HG03097 (cell line): Measurements from ENCODE around the gene KLHL17.
"Not testable (repeated sequence)": the region's sequence is repeated elsewhere in the genome, so short reads cannot be mapped to it uniquely, and the experiment has no call there.

Source experiments
- ATAC-seq: cut with Tn5 transposase; IDR thresholded peaks from one replicate; pipeline ENCODE4 v1.9.1; 2021; ENCODE audit not compliant: unreplicated experiment, low FRiP score

Gene KLHL17

DNA sequence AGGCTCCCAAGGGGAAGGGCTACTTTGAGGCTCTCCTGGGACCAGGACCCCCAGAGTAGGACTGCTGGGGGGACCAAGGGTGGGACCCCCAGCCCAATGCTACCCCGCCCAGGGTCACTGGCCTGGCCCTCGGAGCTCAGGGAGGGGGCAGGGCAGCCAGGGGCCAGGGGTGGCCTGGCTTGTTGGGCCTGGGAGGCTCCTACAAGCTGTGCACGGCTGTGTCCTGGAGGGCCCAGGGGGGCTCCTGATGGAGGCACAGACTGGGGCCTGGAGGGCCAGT lies 37.3 kb downstream of the KLHL17 start:
- ATAC-seq = no peak

DNA sequence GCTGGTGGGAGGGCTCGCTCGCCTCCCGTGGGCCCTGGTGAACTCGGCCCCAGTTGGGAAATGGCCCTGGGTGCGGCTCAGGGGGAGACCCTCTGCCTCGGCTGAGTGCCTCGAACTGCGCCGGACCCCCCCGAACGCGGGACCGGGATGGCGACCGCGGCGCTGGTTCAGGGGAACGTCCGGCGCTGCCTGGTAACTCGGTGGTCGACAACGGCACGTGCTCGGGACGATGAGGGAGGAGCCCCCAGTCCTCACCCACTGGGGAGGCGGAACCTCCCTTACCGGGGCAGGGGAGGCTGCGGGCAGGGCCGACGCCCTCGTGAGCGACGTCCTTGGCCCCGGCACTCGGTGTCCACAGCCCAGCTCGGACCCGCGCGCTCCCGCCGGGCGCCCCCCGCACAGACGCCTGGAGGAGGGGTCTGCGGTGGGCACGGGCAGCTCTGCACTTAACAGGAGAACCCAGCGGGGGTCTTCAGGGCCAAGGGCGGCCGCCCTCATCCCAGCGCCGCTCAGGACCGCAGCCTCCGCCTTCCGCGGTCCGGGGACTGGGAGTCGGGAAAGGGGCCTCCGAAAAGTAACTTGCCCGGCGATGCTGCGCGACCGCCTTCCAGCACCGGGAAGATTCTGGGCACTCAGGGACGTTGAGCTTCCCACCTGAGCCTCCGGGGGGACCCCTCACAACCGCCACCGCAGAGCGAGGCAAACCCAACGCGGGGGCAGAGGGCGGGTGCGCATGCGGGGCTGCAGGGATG lies 37.8 kb downstream of the KLHL17 start:
- no peak for ATAC-seq

DNA sequence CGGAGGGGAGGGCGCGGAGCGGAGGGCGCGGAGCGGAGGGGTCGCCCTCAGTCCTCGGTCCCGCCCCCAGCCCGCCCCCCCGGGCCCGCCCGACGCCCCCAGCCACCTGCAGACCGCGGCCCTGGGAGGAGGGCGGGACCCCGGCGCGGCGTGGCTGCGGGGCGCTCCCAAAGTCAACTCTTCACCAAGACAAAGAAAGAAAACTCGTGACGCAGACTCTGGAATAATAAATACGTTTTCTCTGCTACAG lies 38.3 kb downstream of the KLHL17 start:
- ATAC-seq = no peak

DNA sequence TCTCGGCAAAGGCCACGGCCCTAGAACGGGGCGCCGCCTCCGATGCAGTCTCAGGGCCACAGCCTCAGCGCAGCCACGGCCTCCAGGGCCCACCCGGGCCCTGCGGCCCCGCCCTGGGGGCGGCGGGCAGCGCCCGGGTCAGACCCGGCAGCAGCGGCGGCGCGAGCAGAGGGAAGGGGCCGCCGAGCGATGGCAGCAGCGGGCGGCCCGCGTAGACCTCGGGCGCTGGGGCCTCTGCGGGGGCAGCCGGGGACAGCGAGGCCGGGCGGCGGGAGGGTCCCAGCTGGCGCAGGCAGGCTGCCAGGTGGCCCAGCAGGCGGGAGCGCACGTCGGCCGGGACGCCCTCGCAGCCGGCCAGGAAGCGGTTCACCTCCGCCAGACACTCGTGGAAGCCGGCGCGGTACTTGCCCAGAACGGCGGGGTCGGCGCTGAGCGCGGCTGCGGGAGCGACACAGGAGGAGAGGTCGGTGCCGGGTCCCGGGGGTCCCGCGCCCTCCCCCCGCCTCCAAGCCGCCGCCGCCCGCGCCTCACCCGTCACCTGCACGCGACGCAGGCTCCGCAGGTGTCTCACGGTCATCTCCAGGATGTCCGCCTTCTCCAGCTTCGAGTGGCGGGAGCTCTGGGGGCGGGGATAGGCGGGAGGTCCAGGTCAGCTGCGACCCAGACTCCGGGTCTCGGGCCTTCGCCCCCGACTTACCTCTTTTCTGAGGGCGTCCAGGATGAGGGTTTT lies 38.8 kb downstream of the KLHL17 start:
- no peak for ATAC-seq

DNA sequence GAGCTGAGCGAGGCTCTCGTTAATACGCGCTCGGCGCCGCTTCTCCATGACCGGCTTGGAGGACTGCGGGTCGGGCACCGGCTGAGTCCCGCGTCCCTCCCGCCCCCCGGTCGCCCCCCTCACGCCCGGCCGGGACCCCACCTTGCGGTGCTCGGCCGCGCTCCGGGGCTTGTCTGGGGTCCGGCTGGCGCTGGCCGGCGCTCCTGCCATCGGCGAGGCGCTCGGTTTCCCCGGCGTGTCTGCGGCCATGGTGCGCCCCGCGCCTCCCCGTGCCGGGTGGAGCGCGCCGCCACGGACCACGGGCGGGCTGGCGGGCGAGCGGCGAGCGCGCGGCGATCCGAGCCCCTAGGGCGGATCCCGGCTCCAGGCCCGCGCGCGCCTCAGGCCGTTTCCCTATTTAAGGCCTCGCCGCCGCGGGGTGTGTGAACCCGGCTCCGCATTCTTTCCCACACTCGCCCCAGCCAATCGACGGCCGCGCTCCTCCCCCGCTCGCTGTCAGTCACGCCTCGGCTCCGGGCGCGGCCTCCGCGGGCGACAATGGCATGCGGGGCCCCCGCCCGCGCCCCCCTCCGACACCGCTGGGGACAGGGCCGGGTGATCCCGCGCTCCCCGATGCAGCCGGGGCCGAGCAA lies 39.5 kb downstream of the KLHL17 start, which contains the start of gene HES4:
Gene HES4 (minus strand): TSS at position 373 of the 632 bp plus-strand sequence. CDS start 124 bp downstream, at position 249.
- ATAC-seq = no peak

DNA sequence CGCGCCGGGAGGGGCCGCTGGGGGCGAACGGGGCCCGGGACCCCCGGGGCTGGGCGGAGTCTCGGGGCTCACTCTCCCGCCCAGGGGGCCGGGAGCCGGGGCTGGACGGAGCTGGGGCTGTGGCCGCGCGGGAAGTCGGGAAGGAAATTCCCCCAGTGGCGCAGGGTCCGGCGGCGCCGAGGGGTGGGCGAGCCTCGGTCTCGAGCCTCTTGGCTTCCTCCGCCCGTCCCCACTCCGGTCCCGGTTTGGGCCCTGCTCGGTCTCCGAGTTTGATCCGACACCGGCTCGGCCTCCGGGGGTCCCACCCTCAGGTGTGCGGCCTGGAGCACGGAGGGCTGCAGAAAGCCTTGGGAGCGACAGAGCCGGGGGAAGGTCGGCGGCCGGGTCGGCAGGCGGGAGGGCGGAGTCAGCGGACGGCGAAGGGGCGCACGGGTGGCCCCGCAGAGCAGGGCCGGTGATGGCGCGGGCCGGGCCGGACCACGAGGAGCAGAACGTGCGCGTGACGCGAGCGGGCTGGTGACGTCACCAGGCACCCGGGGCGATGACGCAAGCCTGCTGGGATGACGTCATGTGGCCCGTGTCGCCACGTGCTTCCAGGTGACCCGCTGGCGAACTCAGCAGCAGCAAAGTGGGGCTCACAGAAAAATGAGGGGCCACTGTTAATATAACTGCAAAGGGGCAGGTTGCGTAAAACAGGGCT lies 40.1 kb downstream of the KLHL17 start:
- no peak for ATAC-seq

DNA sequence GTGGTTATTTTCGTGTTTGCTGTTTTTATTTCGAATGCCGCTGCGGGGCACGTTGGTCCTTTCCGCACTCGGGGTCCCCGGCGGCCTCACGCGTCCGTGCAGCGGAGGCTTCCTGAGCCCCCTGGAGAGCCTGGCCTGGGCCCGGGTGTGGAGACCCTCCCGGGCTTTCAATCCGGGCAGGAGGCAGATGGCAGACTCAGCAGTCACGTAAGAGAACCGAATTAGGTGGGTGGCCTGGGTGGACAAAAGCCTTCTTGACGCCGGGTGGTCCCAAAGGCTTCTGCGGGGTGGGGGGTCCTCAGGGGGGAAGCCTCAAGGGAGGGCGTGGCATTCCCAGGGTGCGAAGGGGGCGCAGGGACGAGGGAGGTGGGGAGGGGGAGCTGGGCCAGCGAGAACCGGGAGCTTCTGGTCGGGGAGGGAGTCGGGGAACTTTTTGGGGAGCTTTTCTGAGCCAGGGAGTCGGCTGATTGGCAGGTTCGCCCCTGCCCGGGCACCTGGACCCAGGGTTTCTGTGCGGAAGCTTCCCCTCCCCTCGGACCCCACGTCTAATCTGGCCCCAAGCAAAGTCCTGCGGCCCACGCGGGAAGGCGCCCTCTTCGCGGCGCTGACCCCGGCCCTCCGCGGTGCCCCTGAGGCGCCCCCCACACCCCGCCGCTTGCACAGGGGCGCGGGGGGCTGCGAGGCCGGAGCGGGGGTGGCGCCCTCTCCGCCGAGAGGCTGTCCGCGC lies 40.8 kb downstream of the KLHL17 start:
- no peak for ATAC-seq

DNA sequence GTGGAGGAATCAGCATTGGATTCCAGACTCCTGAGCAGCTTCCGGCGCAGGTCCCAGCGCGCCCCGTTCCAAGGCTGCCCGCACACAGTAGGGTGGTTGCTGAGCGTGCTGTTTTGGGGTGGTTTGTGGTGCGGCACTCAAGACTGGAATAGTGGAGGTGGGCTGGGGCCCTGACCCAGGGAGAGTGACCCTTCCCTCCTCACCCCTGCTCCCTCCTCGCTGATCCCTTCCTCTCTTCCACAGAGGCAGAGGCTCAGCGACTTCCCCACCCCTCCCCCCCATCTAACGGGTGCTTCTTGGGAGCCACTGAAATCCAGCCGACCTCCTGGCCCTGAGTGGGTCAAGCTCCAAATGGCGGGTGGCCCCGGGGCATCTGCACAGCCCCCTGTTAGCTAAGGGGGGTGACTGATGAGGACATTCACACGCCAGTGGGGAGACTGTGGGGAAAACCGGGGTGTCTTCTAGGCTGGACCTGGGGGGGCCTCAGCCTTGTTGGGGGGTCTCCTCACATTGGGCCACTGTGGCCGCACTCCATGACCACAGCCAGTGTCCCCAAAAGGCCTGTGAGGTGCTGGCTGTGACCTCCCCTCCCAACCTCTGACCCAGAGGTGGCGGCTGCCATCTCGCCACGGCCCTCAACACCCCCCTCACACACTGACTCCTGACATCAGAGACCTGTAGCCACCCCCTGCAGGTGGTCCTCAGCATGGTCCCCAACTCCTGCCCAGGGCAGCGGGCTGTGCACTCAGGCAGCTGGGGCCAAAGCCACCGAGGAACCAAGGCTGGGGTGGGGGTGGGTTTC lies 43.4 kb downstream of the KLHL17 start:
- ATAC-seq = no peak

DNA sequence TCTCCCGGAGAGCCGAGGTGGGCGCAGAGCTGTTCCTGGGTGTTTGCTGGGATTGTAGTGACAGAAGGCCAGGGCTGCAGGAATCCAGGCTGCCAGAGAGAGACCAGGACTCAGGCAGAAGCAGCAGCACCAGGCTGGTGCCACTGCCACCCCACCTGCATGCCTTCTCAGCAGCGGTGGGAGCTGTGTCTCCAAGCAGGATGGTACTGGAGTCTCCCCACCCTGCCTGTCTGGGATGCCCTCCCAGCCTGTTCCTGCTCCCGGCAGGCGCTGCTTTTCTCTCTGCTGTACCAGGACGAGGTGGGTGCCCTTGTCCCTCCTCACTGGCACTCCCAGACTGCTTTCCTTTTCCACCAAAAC lies 44.0 kb downstream of the KLHL17 start:
- ATAC-seq = no peak

DNA sequence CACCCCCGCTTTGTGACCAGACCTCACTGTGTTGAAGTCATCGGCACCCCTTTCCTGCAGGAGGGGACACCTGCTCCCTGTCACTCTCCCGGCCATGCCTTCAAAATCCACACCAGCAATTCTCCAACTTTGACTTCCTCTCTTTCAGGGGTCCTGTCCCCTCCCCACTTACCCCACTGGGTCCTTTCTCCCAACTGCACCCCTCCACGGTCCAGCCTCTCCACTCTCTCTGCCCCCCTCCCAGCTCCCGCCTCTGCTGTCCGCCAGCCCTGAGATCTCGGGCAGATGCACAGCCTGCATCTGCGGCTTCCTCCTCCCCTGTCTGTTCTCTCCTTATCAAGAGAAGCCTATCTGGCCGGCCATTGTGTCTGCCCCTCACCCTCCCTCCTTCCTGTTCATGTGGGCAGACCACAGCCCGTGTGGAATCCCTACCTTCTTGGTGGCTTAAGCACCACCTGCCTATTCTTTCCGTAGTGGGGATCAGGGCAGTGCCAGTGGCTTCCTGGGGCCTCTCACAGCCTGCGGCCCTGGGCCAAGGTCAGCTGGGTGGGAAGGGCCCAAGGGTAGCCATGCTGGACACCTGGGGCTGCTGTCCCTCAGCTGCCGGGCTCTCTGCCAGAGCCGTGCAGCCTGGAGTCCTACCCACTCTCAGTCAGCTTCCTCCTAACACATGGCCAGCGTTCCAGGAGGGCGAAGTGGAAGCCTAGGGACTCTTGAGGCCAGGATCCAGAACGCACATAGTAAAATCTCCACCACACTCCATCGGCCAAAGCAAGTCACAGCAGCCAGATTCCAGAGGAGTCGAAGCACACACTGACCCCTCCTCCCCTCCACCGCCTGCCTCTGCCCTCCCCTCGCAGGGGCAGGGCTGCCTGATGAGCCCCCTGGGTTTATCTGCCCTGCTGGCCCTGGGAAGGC lies 44.7 kb downstream of the KLHL17 start:
- no peak for ATAC-seq

DNA sequence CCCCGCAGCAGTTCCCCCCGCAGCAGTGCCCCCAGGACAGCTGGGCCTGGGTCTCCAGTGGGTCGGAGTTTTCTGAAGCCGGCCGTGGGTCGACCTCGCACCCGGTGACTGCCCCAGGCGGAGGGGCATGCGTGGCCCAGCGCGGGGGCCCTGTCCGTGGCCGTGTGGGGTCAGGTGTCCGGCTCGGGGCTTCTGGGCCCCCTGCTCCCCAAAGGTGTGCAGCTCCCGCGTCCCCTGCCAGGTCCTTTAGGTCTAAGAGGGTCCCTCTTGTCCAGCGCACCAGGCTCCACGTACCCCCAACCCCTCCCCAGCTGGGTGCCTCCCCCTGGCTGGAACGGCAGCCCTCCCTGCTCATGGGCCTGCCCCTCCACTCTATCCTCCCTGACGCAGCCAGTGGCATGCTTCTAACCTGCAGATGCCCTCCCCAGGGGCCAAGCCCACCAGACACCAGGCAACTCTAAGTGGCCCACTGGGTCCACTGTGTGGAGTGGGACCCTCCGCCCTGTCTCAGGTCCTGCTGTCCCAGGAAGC lies 45.5 kb downstream of the KLHL17 start:
- ATAC-seq = no peak

DNA sequence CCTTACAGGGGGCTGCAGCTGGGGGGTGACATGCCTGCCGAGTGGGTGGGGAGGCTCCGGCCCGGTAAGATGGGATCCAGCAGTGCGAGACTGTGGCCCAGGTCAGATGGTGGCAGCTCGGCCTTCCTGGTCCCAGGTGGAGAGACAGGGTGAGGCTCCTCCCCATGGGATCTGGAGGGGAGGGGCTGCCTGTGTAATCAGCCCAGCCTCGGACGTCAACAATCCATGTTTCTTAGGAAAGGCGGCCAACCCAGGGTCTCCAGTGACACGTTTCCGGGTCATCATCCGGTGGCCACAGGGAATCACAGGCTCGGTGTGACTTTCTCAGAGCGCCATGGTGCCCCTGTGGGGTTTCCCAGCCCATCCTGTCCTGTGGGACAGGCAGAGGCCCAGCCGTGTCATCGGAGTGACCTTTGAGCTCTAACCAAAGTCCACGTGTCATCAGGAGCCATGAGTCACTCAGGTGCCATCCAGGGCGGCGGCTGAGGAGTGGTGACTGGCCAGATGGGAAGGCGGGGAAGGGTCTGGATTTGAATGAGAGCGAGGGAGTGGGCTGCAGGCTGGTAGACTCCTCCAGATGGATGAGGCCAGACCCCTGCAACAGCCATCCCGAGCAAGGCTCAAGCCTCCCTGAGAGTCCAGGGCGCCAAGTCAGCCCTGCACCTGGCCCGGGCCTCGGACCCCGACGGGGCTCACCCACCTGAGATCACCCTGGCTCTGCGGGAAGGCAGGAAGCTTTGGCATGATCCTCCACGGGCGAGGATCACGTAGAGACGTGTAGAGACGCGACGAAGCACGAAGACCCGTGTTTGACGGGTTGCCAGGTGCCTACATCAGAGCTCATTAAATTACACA lies 46.1 kb downstream of the KLHL17 start:
- ATAC-seq = no peak

DNA sequence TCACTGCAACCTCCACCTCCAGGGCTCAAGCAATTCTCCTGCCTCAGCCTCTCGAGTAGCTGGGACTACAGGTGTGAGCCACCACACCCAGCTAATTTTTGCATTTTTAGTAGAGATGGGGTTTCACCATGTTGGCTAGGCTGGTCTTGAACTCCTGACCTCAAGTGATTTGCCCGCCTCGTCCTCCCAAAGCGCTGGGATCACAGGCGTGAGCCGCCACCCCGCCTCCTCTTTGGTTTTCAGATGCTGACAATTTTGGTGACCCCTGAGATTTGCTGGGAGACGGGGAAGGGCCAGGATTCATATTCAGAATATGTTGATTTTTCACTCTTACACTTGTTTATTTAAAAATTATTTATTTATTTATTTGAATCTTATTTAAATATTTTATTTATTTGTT lies 49.7 kb downstream of the KLHL17 start:
- ATAC-seq = not testable (repeated sequence)

DNA sequence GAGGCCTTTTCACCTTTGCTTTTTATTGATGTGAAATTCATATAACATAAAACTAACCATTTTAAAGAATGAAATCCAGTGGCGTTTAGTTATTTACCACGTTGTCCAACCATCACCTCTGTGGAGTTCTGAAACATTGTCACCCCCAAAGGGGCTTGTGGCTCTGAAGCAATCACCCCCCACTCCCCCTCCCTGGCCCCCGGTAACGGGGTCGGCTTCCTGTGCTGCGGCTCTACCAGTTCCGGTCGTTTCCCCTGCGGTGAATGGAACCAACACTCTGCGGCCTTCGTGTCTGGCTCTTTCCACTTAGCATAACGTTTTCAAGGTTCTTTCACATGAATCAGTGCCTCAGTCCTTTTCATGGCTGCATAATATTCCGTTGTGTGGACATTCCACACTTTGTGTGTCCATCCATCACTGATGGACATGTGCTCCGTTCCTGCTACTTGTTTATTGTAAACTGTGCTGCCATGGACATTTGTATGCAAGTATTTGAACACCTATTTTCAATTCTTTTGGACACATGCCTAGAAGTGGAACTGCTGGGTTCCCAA lies 51.1 kb downstream of the KLHL17 start:
- no peak for ATAC-seq

DNA sequence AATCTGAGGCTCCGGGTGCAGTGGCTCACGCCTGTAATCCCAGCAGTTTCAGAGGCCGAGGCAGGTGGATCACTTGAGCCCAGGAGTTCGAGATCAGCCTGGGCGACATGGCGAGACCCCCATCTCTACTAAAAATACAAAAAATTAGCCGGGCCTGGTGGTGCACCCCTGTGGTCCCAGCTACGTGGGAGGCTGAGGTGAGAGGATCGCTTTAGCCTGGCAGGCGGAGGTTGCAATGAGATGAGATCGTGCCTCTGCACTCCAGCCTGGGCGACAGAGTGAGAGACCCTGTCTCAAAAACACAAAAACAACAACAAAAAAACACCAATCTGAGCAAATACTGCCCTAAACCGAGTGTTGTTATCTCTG lies 52.3 kb downstream of the KLHL17 start:
- not testable (repeated sequence) for ATAC-seq

DNA sequence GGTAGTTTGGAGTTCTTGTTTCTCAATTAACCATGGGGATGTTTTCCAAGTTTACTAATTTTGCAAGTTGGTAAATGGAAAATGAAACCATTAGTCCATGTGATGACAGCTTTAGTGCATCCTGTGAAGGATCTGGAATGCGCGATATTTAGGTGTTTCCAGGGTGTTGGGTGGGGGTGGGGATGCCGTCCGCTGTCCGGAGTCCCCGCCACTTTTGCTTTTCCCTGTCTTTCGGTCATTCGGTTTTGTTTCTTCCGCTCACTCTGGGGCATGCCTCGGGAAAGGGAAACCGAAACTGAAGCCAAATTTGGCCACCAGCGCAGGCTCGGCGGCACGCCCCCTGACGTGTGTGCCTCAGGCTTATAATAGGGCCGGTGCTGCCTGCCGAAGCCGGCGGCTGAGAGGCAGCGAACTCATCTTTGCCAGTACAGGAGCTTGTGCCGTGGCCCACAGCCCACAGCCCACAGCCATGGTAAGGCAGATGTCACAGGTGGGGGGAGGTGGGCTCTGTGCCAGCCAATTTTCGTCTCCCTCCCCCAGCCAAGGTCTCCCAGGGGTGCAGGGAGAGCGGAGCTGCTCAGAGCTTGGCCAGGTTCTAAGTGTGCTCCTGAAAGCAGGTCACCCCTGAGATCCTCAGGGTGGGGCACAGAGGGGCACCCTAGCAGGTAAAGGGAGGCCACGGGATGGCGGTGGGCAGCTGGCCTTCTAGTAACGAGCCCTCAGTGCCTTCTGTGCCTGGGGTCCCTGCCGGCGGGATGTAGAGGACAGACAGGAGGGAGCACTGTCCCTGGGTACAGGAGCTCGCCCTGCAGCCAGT lies 52.9 kb downstream of the KLHL17 start, which contains the start of gene ISG15:
Gene ISG15 (plus strand): TSS at position 393 of the 817 bp plus-strand sequence. CDS start 77 bp downstream, at position 470.
- ATAC-seq = peak; percentile 80
